Endothelial cell of umbilical vein (primary cell): ENCODE data around the gene DBP.

ENCODE experiments used
- CTCF ChIP-seq, 2 donors: IDR thresholded peaks; 1 replicate in 1 of 2; 2 replicates in 1 of 2; pipeline ENCODE4 v1.5.1; 2011; ENCODE audit warnings: low read length in 2 of 2, mild to moderate bottlenecking in 2 of 2, moderate library complexity in 2 of 2, control low read depth in 1 of 2, inconsistent platforms in 1 of 2, low read depth in 1 of 2; ENCODE audit not compliant: insufficient read depth in 1 of 2; ENCODE audit errors: extremely low read depth in 1 of 2
- POLR2AphosphoS5 ChIP-seq: IDR thresholded peaks from 2 replicates; pipeline ENCODE4 v1.6.1; 2012; ENCODE audit warnings: low read depth, mild to moderate bottlenecking, control low read depth, low read length, moderate library complexity; ENCODE audit not compliant: insufficient read depth

- TF ChIP-seq CTCF (IDR thresholded peaks at IDR 0.05; ENCODE audit: extremely low read depth in 1 of 2, insufficient read depth in 1 of 2, low read depth in 1 of 2, low read length in 2 of 2) (no peak), POLR2AphosphoS5 (no peak)
These were observed 13.6 kb downstream of the DBP start for GRCh38 chr19:48623556-48624066.
